Ishikawa (cell line): ENCODE data around the gene CFAP92.

Source experiments
- CEBPB ChIP-seq: IDR thresholded peaks from 2 replicates; pipeline ENCODE4 v1.6.1; 2012
- CREB1 ChIP-seq: IDR thresholded peaks from 2 replicates; pipeline ENCODE4 v1.6.1; 2012; ENCODE audit warnings: low read depth
- EGR1 ChIP-seq: IDR thresholded peaks from 2 replicates; pipeline ENCODE4 v1.6.1; 2012
- EP300 ChIP-seq: IDR thresholded peaks from 2 replicates; pipeline ENCODE4 v1.6.1; 2012; ENCODE audit warnings: borderline replicate concordance
- FOXM1 ChIP-seq: IDR thresholded peaks from 2 replicates; pipeline ENCODE4 v1.6.1; 2012; ENCODE audit warnings: low read depth, borderline replicate concordance
- NFIC ChIP-seq: IDR thresholded peaks from 2 replicates; pipeline ENCODE4 v1.6.1; 2012
- RAD21 ChIP-seq: IDR thresholded peaks from 2 replicates; pipeline ENCODE4 v1.6.1; 2012; ENCODE audit warnings: low read depth
- TAF1 ChIP-seq: IDR thresholded peaks from 2 replicates; pipeline ENCODE4 v1.6.1; 2012; ENCODE audit warnings: low read depth, mild to moderate bottlenecking
- TCF12 ChIP-seq: IDR thresholded peaks from 2 replicates; pipeline ENCODE4 v1.6.1; 2012; ENCODE audit warnings: low read depth
- TEAD4 ChIP-seq: IDR thresholded peaks from 2 replicates; pipeline ENCODE4 v1.6.1; 2012
- USF1 ChIP-seq: IDR thresholded peaks from 2 replicates; pipeline ENCODE4 v1.6.1; 2012
- YY1 ChIP-seq: IDR thresholded peaks from 2 replicates; pipeline ENCODE4 v1.6.1; 2012; ENCODE audit warnings: low read depth
- ZBTB7A ChIP-seq: IDR thresholded peaks from 2 replicates; pipeline ENCODE4 v1.6.1; 2012; ENCODE audit warnings: low read depth
- TF ChIP-seq, protein P1 (sequence below): IDR thresholded peaks from 2 replicates; pipeline ENCODE4 v1.6.1; 2012; ENCODE audit warnings: low read depth, mild to moderate bottlenecking
- TF ChIP-seq, protein P2 (sequence below): IDR thresholded peaks from 2 replicates; pipeline ENCODE4 v1.6.1; 2012

The CFAP92 gene

GRCh38 chr3:128923576-128923975 is 70.3 kb downstream of the CFAP92 start:
- TF ChIP-seq, protein P1, sequence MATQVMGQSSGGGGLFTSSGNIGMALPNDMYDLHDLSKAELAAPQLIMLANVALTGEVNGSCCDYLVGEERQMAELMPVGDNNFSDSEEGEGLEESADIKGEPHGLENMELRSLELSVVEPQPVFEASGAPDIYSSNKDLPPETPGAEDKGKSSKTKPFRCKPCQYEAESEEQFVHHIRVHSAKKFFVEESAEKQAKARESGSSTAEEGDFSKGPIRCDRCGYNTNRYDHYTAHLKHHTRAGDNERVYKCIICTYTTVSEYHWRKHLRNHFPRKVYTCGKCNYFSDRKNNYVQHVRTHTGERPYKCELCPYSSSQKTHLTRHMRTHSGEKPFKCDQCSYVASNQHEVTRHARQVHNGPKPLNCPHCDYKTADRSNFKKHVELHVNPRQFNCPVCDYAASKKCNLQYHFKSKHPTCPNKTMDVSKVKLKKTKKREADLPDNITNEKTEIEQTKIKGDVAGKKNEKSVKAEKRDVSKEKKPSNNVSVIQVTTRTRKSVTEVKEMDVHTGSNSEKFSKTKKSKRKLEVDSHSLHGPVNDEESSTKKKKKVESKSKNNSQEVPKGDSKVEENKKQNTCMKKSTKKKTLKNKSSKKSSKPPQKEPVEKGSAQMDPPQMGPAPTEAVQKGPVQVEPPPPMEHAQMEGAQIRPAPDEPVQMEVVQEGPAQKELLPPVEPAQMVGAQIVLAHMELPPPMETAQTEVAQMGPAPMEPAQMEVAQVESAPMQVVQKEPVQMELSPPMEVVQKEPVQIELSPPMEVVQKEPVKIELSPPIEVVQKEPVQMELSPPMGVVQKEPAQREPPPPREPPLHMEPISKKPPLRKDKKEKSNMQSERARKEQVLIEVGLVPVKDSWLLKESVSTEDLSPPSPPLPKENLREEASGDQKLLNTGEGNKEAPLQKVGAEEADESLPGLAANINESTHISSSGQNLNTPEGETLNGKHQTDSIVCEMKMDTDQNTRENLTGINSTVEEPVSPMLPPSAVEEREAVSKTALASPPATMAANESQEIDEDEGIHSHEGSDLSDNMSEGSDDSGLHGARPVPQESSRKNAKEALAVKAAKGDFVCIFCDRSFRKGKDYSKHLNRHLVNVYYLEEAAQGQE: no peak
- no peak for TF ChIP-seq CREB1
- no peak for TF ChIP-seq EGR1
- TF ChIP-seq, protein P2, sequence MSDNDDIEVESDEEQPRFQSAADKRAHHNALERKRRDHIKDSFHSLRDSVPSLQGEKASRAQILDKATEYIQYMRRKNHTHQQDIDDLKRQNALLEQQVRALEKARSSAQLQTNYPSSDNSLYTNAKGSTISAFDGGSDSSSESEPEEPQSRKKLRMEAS: no peak
- TF ChIP-seq CEBPB: no peak
- no peak for TF ChIP-seq ZBTB7A
- TF ChIP-seq FOXM1: no peak
- TF ChIP-seq YY1: no peak

- TF ChIP-seq EP300 (no peak), ZBTB7A (no peak), TEAD4 (no peak), YY1 (no peak), CEBPB (no peak), NFIC (no peak), USF1 (no peak), FOXM1 (no peak), CREB1 (no peak), EGR1 (no peak), TCF12 (no peak), RAD21 (no peak), TAF1 (no peak)
- TF ChIP-seq, protein P2: no peak
- TF ChIP-seq, protein P1: no peak
These were observed 70.9 kb downstream of the CFAP92 start for GRCh38 chr3:128922804-128923459.

DNA sequence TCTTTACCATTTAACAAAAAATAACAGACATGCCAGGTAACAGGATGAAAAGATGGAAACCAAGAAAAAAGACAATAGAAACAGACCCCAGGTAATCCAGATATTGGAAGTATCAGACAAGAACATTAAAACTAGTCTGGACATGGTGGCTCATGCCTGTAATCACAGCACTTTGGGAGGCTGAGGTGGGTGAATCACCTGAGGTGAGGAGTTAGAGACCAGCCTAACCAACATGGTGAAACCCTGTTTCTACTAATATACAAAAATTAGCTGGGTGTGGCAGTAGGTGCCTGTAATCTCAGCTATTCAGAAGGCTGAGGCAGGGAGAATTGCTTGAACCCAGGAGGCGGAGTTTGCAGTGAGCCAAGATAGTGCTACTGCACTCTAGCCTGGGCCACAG is 73.9 kb downstream of the CFAP92 start:
- TF ChIP-seq EP300 (no peak), NFIC (no peak)

GRCh38 chr3:128917291-128917690 is 76.6 kb downstream of the CFAP92 start:
- TF ChIP-seq CEBPB (no peak), TCF12 (no peak), EP300 (no peak), RAD21 (no peak), TAF1 (no peak), EGR1 (no peak), TEAD4 (no peak), YY1 (no peak), CREB1 (no peak), FOXM1 (no peak), NFIC (no peak), ZBTB7A (no peak), USF1 (no peak)
- TF ChIP-seq, protein P2: no peak
- TF ChIP-seq, protein P1: no peak
